SK-N-SH (cell line): ENCODE results near the gene BDKRB1. TPM values are rescaled to one million over a fixed set of nuclear protein-coding genes. Genes with fewer than 3 reads are reported as not detected.
A peak's percentile ranks its signal among the peaks of the same experiment; 100 is the strongest.

Experiments used
- CTCF ChIA-PET: fragments of 300-600, 350-600 bp; formaldehyde crosslinking; extraction: SDS; loops from one replicate; lab custom pipeline; 2021; lab: Yijun Ruan, JAX
- POLR2A ChIA-PET: fragments of 350-600 bp; sonication (Branson Sonifier 250); formaldehyde crosslinking; extraction: SDS; loops from one replicate; lab custom pipeline; 2020; ENCODE audit warnings: antibody characterized with exemption, inconsistent platforms; lab: Yijun Ruan, JAX
- DNase-seq: peaks from one replicate; pipeline ENCODE4 v3.0.0; 2012
- H2AFZ ChIP-seq: fragments of 200-600 bp; sonication (generic); 2 replicates; pipeline ENCODE4 v1.8.1; 2016; ENCODE audit warnings: antibody characterized with exemption, mild to moderate bottlenecking, low read depth
- H3F3A ChIP-seq: fragments of 200-600 bp; sonication (generic); replicated peaks from 2 replicates; pipeline ENCODE3; 2016; ENCODE audit warnings: antibody characterized with exemption, mild to moderate bottlenecking; ENCODE audit not compliant: insufficient read depth
- H3K27ac ChIP-seq, 2 experiments: fragments of 200-500 bp in 1 of 2; fragments of 200-600 bp in 1 of 2; sonication (Bioruptor generic) in 1 of 2; sonication (generic), shearing (Covaris generic) in 1 of 2; 2 replicates each; pipeline versions ENCODE4 v1.5.1 to v1.6.1; 2014 to 2016; ENCODE audit warnings: low read depth in 2 of 2, inconsistent platforms in 1 of 2, low read length in 1 of 2, mild to moderate bottlenecking in 1 of 2, mixed read lengths in 1 of 2
- H3K27me3 ChIP-seq: fragments of 200-600 bp; sonication (generic), shearing (Covaris generic); 2 replicates; pipeline ENCODE4 v1.6.1; 2016; ENCODE audit warnings: mixed run types; ENCODE audit not compliant: insufficient read depth
- H3K36me3 ChIP-seq, 2 experiments: fragments of 200-500 bp in 1 of 2; fragments of 200-600 bp in 1 of 2; sonication (Bioruptor generic) in 1 of 2; sonication (generic) in 1 of 2; replicated peaks in 1 of 2; 2 replicates each; pipeline versions ENCODE3 to v1.5.1; 2014 to 2016; ENCODE audit warnings: low read length in 1 of 2, mild to moderate bottlenecking in 1 of 2; ENCODE audit not compliant: insufficient read depth in 2 of 2, control insufficient read depth in 1 of 2
- H3K4me1 ChIP-seq, 2 experiments: fragments of 200-500 bp in 1 of 2; fragments of 200-600 bp in 1 of 2; sonication (Bioruptor generic) in 1 of 2; sonication (generic), shearing (Covaris generic) in 1 of 2; 2 replicates each; pipeline versions ENCODE4 v1.5.1 to v1.6.1; 2014 to 2016; ENCODE audit warnings: low read depth in 1 of 2, low read length in 1 of 2, mixed run types in 1 of 2; ENCODE audit not compliant: insufficient read depth in 2 of 2, control insufficient read depth in 1 of 2
- H3K4me2 ChIP-seq: fragments of 200-600 bp; sonication (generic), shearing (Covaris generic); 2 replicates; pipeline ENCODE4 v1.6.1; 2017; ENCODE audit warnings: mixed run types
- H3K4me3 ChIP-seq, 2 experiments: fragments of 200-500 bp in 1 of 2; fragments of 200-600 bp in 1 of 2; sonication (Bioruptor generic) in 1 of 2; sonication (generic), shearing (Covaris generic) in 1 of 2; 2 replicates each; pipeline versions ENCODE4 v1.5.1 to v1.8.1; 2014 to 2016; ENCODE audit warnings: low read depth in 2 of 2, inconsistent platforms in 1 of 2, low read length in 1 of 2, mild to moderate bottlenecking in 1 of 2, mixed read lengths in 1 of 2, moderate library complexity in 1 of 2
- H3K79me2 ChIP-seq: fragments of 200-600 bp; sonication (generic); 2 replicates; pipeline ENCODE4 v1.8.1; 2017; ENCODE audit warnings: mild to moderate bottlenecking; ENCODE audit not compliant: insufficient read depth
- H3K9ac ChIP-seq: fragments of 200-600 bp; sonication (generic); 2 replicates; pipeline ENCODE4 v1.6.1; 2017; ENCODE audit warnings: mixed run types
- H3K9me2 ChIP-seq: fragments of 200-600 bp; sonication (generic); 2 replicates; pipeline ENCODE4 v1.6.1; 2017; ENCODE audit warnings: mixed run types
- H3K9me3 ChIP-seq: fragments of 200-600 bp; sonication (generic); 2 replicates; pipeline ENCODE4 v1.6.1; 2017; ENCODE audit warnings: mixed run types, mild to moderate bottlenecking, moderate library complexity
- H4K20me1 ChIP-seq: fragments of 200-600 bp; sonication (generic); 2 replicates; pipeline ENCODE4 v1.6.1; 2017; ENCODE audit warnings: mild to moderate bottlenecking, mixed run types; ENCODE audit not compliant: insufficient read depth
- CHD2 ChIP-seq: fragments of 150-350 bp; IDR thresholded peaks from 2 replicates; pipeline ENCODE4 v1.6.1; 2018; ENCODE audit warnings: low read length; ENCODE audit not compliant: partially characterized antibody
- CTCF ChIP-seq: fragments of 200-600 bp; sonication (generic); IDR thresholded peaks from 2 replicates; pipeline ENCODE4 v1.6.1; 2017; ENCODE audit warnings: antibody characterized with exemption, mild to moderate bottlenecking, moderate library complexity
- EP300 ChIP-seq, 2 experiments: IDR thresholded peaks; 2 replicates each; pipeline versions ENCODE4 v1.4.0 to v1.6.1; 2012; ENCODE audit warnings: borderline replicate concordance in 1 of 2, low read depth in 1 of 2, low read length in 1 of 2
- EZH2phosphoT487 ChIP-seq: fragments of 200-600 bp; sonication (generic); IDR thresholded peaks from 2 replicates; pipeline ENCODE4 v1.6.1; 2017; ENCODE audit warnings: low read depth, mixed run types, mild to moderate bottlenecking, antibody characterized with exemption, moderate library complexity, borderline replicate concordance
- GABPA ChIP-seq: IDR thresholded peaks from 2 replicates; pipeline ENCODE4 v1.4.0; 2012; ENCODE audit warnings: low read depth, mild to moderate bottlenecking
- GATA2 ChIP-seq: sonication (generic); formaldehyde crosslinking; IDR thresholded peaks from 2 replicates; pipeline ENCODE4 v1.5.0; 2020; ENCODE audit warnings: mild to moderate bottlenecking, missing genetic modification reagents
- PBX3 ChIP-seq: IDR thresholded peaks from 2 replicates; pipeline ENCODE4; 2012
- RAD21 ChIP-seq: IDR thresholded peaks from 2 replicates; pipeline ENCODE4 v1.6.1; 2012; ENCODE audit warnings: mild to moderate bottlenecking, low read length
- RCOR1 ChIP-seq: fragments of 150-350 bp; IDR thresholded peaks from 2 replicates; pipeline ENCODE4 v1.6.1; 2017; ENCODE audit warnings: antibody characterized with exemption, low read length
- RFX5 ChIP-seq: IDR thresholded peaks from 2 replicates; pipeline ENCODE4 v1.6.1; 2012; ENCODE audit warnings: mild to moderate bottlenecking, improper control_type of control experiment, low read length
- SIN3A ChIP-seq: IDR thresholded peaks from 2 replicates; pipeline ENCODE4 v1.6.1; 2012; ENCODE audit warnings: low read depth, mild to moderate bottlenecking, low read length, moderate library complexity, borderline replicate concordance
- SMC3 ChIP-seq: IDR thresholded peaks from 2 replicates; pipeline ENCODE4 v1.6.1; 2012; ENCODE audit warnings: low read depth, low read length, improper control_type of control experiment
- TEAD4 ChIP-seq: IDR thresholded peaks from 2 replicates; pipeline ENCODE4 v1.4.0; 2012; ENCODE audit warnings: mild to moderate bottlenecking, borderline replicate concordance; ENCODE audit not compliant: insufficient read depth
- USF2 ChIP-seq: fragments of 150-350 bp; IDR thresholded peaks from 2 replicates; pipeline ENCODE4 v1.6.1; 2017; ENCODE audit warnings: antibody characterized with exemption, low read length, low read depth, borderline replicate concordance
- WGBS: methylation state at CpG from one replicate; pipeline ENCODE4 v1.1.6; 2017; ENCODE audit warnings: low lambda C conversion rate; 5-methylcytosine and 5-hydroxymethylcytosine counted together
- polyA plus RNA-seq, 3 experiments: library from polyadenylated mRNA; depleted of rRNA; stranded (reverse); fragments of >200 nt; gene quantifications; 2 replicates each; pipeline ENCODE4 v1.2.3, GENCODE V29; 2012

BDKRB1 gene
- polyA plus RNA-seq, 1 of the 3 experiments (the other 2 are of a cell fraction): 14.4 TPM

GRCh38 chr14:96250485-96250884, 5.5 kb upstream of the BDKRB1 start:
- no peak overlapping the region for H3K27ac ChIP-seq
- H2AFZ ChIP-seq: no peak overlapping the region
- CTCF ChIA-PET: interaction anchor here (0.7 to 0.8 kb wide), 3 partner anchors 16 to 31 kb away, joined by 3 read pairs; no protein-coding TSS in a partner anchor
- no peak for DNase-seq
- no peaks in the 10 kb centered on the region for H3K9me3 ChIP-seq
- no peaks in the 10 kb centered on the region for H4K20me1 ChIP-seq
- TF ChIP-seq RAD21 (no peak), SIN3A (no peak), GATA2 (CRISPR knock-in tag) (no peak), TEAD4 (no peak), CHD2 (no peak), CTCF (no peak), RCOR1 (no peak), GABPA (no peak), PBX3 (no peak)
- H3K4me3 ChIP-seq: no peak overlapping the region
- POLR2A ChIA-PET: no interaction called here
- peaks cover 36% of the 10 kb centered on the region for H3F3A ChIP-seq
- H3K27me3 ChIP-seq: no peaks in the 10 kb centered on the region
- no peaks in the 10 kb centered on the region for H3K79me2 ChIP-seq
- no peaks in the 10 kb centered on the region for H3K9me2 ChIP-seq
- no peak overlapping the region for H3K9ac ChIP-seq
- no peak overlapping the region for H3K4me2 ChIP-seq
- peaks cover 9 to 41% of the 10 kb centered on the region in 2 experiments; a peak in 3 of 4 replicates for H3K4me1 ChIP-seq
- 96% methylated on average over 3 of the region's 3 CpGs for WGBS
- H3K36me3 ChIP-seq: no peaks in the 10 kb centered on the region

- Histone ChIP-seq H2AFZ (no peak overlapping the region), H3K4me1 (peaks cover 9 to 50% of the 10 kb centered on the region in 2 experiments), H3K27ac (peak overlapping the region in 1 of 2 experiments; percentile 97; a peak in 2 of 4 replicates), H3K9me2 (no peaks in the 10 kb centered on the region), H3K36me3 (no peaks in the 10 kb centered on the region), H3K79me2 (peaks cover under 1% of the 10 kb centered on the region; the same call in 1 of the 2 replicates), H4K20me1 (no peaks in the 10 kb centered on the region), H3K4me2 (no peak overlapping the region), H3K9ac (no peak overlapping the region), H3K27me3 (no peaks in the 10 kb centered on the region), H3K4me3 (no peak overlapping the region), H3K9me3 (no peaks in the 10 kb centered on the region), H3F3A (peaks cover 38% of the 10 kb centered on the region)
- ChIA-PET CTCF (interaction anchor here (0.8 kb wide), 1 partner anchor 24 kb away, joined by 3 read pairs; no protein-coding TSS in a partner anchor), POLR2A (no interaction called here)
- WGBS: 63% methylated on average over 4 of the region's 4 CpGs
- no peak for DNase-seq
- TF ChIP-seq USF2: no peak
- no peak for TF ChIP-seq RFX5
- TF ChIP-seq SMC3: no peak
- no peak for TF ChIP-seq RAD21
- TF ChIP-seq EP300 (IDR thresholded peaks at IDR 0.05; ENCODE audit: borderline replicate concordance in 1 of 2, low read depth in 1 of 2, low read length in 1 of 2): no peak
- no peak for TF ChIP-seq EZH2phosphoT487
Measured at GRCh38 chr14:96251656-96252155, 4.3 kb upstream of the BDKRB1 start.
